ENCODE measurements around the gene GBP4. TPM values are rescaled to one million over a fixed set of nuclear protein-coding genes. Genes with fewer than 3 reads are reported as not detected.

The GBP4 gene
- total RNA-seq, 1 experiment from 2014 or later = 0.05 TPM

DNA sequence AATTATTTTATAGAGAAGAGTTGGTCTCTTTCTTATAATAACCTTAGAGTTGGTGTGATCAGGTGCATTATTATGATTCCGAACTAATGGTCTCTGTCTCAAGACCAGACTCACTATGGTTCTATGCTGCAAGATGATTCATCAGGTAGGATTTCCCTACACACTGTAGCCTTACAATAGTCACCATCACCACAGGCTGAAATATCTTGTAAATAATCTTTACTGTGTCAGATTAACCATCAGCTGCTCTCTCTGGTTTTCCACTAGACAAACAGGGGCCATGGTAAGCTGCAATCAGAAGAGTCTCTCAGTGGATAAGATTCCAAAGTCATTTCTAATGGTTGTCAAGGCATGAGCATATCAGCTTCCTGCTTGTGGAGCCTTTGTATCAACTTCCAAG is 4.4 kb upstream of the GBP4 start:
- ATAC-seq (no peak), DNase-seq (ENCODE audit: low read depth, low spot score) (no peak)
- intact Hi-C loops (cut with micrococcal nuclease) = no loop called here
- no peaks in the 10 kb centered on the region for H3K27me3 ChIP-seq (ENCODE audit: insufficient read depth, low read length)
- H3K9me3 ChIP-seq (ENCODE audit: control insufficient read depth in 1 of 2, insufficient read depth in 1 of 2, low read depth in 1 of 2, low read length in 2 of 2) = no peaks in the 10 kb centered on the region
- no peak overlapping the region for H3K27ac ChIP-seq (ENCODE audit: low read depth, low read length)
- no peaks in the 10 kb centered on the region for H3K4me1 ChIP-seq (ENCODE audit: control insufficient read depth in 1 of 2, insufficient read depth in 2 of 2, low read length in 2 of 2)
- H3K4me2 ChIP-seq (ENCODE audit: low read length) = no peak overlapping the region
- no peaks in the 10 kb centered on the region; the same call in 1 of the 2 replicates for H3K9me2 ChIP-seq (ENCODE audit: insufficient read depth)
- BruUV-seq (replicated peaks) = no TSS peak
- no peaks in the 10 kb centered on the region for H3K36me3 ChIP-seq (ENCODE audit: control insufficient read depth in 1 of 2, insufficient read depth in 2 of 2, low read length in 2 of 2)
- ChIA-PET RAD21 (ENCODE audit: low non-redundant PET in 1 of 2, low total read pairs in 2 of 2, uncharacterized antibody in 2 of 2, unreplicated experiment in 2 of 2) (no interaction called here), POLR2A (no interaction called here), CTCF (no interaction called here)
- no peaks in the 10 kb centered on the region for H4K20me1 ChIP-seq (ENCODE audit: insufficient read depth)
- H3K4me3 ChIP-seq (replicated peaks in 1 of 2; ENCODE audit: low read depth in 1 of 2, low read length in 2 of 2) = no peak overlapping the region
- no peak overlapping the region for H2AFZ ChIP-seq (ENCODE audit: low read depth, low read length, poor library complexity, severe bottlenecking)
- H3K79me2 ChIP-seq (ENCODE audit: insufficient read depth, low read length) = no peaks in the 10 kb centered on the region
- no peak overlapping the region for H3K9ac ChIP-seq (ENCODE audit: low read length)
- TF ChIP-seq RAD21 (IDR thresholded peaks at IDR 0.05; ENCODE audit: low read depth) (no peak), ZNF274 (IDR thresholded peaks at IDR 0.05; ENCODE audit: low read depth, low read length) (no peak), JUND (IDR thresholded peaks at IDR 0.05) (no peak), ELF1 (IDR thresholded peaks at IDR 0.05; ENCODE audit: borderline replicate concordance, low read depth) (no peak), EZH2phosphoT487 (IDR thresholded peaks at IDR 0.05; ENCODE audit: borderline replicate concordance) (no peak), POLR2A (IDR thresholded peaks at IDR 0.05; ENCODE audit: borderline replicate concordance, extremely low read depth, insufficient read depth, insufficient read length) (no peak)
- TF ChIP-seq, protein P1, sequence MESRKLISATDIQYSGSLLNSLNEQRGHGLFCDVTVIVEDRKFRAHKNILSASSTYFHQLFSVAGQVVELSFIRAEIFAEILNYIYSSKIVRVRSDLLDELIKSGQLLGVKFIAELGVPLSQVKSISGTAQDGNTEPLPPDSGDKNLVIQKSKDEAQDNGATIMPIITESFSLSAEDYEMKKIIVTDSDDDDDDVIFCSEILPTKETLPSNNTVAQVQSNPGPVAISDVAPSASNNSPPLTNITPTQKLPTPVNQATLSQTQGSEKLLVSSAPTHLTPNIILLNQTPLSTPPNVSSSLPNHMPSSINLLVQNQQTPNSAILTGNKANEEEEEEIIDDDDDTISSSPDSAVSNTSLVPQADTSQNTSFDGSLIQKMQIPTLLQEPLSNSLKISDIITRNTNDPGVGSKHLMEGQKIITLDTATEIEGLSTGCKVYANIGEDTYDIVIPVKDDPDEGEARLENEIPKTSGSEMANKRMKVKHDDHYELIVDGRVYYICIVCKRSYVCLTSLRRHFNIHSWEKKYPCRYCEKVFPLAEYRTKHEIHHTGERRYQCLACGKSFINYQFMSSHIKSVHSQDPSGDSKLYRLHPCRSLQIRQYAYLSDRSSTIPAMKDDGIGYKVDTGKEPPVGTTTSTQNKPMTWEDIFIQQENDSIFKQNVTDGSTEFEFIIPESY (IDR thresholded peaks at IDR 0.05; ENCODE audit: extremely low read depth, insufficient replicate concordance, low read length) = no peak

DNA sequence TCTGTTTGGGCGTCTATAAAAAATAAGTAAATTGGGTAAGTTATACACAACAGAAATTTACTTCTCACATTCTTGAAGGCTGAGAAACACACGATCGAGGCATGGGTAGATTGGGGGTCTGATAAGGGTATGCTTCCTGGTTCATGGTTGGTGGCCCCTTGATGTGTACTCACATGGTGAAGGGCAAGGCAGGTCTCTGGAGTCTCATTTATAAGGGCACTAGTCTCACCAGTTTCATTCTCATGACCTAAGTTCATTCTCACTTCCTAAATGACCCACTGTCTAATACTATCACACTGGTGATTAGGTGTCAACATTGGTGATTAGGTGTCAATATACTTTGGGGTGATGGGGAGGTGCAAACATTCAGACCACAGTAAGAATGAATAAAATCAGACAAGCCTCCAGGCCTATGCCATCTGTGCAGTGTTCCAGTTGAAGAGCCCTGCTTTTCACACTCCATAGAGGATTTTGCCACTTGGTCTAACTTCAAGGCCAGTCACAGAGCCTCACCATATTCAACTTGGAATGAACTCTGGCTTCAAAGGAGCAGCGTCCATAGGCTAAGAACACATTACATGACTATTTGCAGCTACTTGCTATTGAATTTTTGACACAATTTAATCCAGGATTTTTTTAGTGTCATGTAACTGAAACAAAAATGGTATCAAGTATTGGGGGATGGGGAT is 2.5 kb upstream of the GBP4 start:
- Histone ChIP-seq H3K36me3 (ENCODE audit: control insufficient read depth in 1 of 2, insufficient read depth in 2 of 2, low read length in 2 of 2) (no peaks in the 10 kb centered on the region), H3K9ac (ENCODE audit: low read length) (no peak overlapping the region), H3K79me2 (ENCODE audit: insufficient read depth, low read length) (no peaks in the 10 kb centered on the region), H2AFZ (ENCODE audit: low read depth, low read length, poor library complexity, severe bottlenecking) (no peak overlapping the region), H3K4me3 (replicated peaks in 1 of 2; ENCODE audit: low read depth in 1 of 2, low read length in 2 of 2) (no peak overlapping the region), H3K27me3 (ENCODE audit: insufficient read depth, low read length) (no peaks in the 10 kb centered on the region), H3K9me2 (ENCODE audit: insufficient read depth) (no peaks in the 10 kb centered on the region; the same call in 1 of the 2 replicates), H3K4me1 (ENCODE audit: control insufficient read depth in 1 of 2, insufficient read depth in 2 of 2, low read length in 2 of 2) (no peaks in the 10 kb centered on the region), H3K9me3 (ENCODE audit: control insufficient read depth in 1 of 2, insufficient read depth in 1 of 2, low read depth in 1 of 2, low read length in 2 of 2) (no peaks in the 10 kb centered on the region), H3K4me2 (ENCODE audit: low read length) (no peak overlapping the region), H3K27ac (ENCODE audit: low read depth, low read length) (no peak overlapping the region), H4K20me1 (ENCODE audit: insufficient read depth) (no peaks in the 10 kb centered on the region)
- TF ChIP-seq YY1 (IDR thresholded peaks at IDR 0.05; ENCODE audit: extremely low read depth, insufficient replicate concordance, low read depth, low read length) (no peak), JUND (IDR thresholded peaks at IDR 0.05) (no peak), CEBPB (IDR thresholded peaks at IDR 0.05; ENCODE audit: low read depth) (no peak)
- TF ChIP-seq, protein P2, sequence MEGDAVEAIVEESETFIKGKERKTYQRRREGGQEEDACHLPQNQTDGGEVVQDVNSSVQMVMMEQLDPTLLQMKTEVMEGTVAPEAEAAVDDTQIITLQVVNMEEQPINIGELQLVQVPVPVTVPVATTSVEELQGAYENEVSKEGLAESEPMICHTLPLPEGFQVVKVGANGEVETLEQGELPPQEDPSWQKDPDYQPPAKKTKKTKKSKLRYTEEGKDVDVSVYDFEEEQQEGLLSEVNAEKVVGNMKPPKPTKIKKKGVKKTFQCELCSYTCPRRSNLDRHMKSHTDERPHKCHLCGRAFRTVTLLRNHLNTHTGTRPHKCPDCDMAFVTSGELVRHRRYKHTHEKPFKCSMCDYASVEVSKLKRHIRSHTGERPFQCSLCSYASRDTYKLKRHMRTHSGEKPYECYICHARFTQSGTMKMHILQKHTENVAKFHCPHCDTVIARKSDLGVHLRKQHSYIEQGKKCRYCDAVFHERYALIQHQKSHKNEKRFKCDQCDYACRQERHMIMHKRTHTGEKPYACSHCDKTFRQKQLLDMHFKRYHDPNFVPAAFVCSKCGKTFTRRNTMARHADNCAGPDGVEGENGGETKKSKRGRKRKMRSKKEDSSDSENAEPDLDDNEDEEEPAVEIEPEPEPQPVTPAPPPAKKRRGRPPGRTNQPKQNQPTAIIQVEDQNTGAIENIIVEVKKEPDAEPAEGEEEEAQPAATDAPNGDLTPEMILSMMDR (IDR thresholded peaks at IDR 0.05 in 2 of 3, conservative IDR thresholded peaks at IDR 0.05 in 1 of 3; ENCODE audit: borderline replicate concordance in 1 of 3, insufficient read depth in 1 of 3, low read depth in 2 of 3, low read length in 2 of 3) = no peak
- no peak for ATAC-seq
- CTCF ChIA-PET = no interaction called here
- no TSS peak for BruUV-seq (replicated peaks)
- DNase-seq (ENCODE audit: low read depth, low spot score) = no peak
- RAD21 ChIA-PET (ENCODE audit: low non-redundant PET in 1 of 2, low total read pairs in 2 of 2, uncharacterized antibody in 2 of 2, unreplicated experiment in 2 of 2) = no interaction called here
- intact Hi-C loops (cut with micrococcal nuclease) = no loop called here
- POLR2A ChIA-PET = no interaction called here

Data from HCT116 (cell line).